HepG2 (cell line): ENCODE measurements around the gene BCKDHA. TPM values are rescaled to one million over a fixed set of nuclear protein-coding genes. Genes with fewer than 3 reads are reported as not detected.
A peak's percentile ranks its signal among the peaks of the same experiment; 100 is the strongest.

Source experiments
- BCL6 ChIP-seq: IDR thresholded peaks from 2 replicates; pipeline ENCODE4 v1.6.1; 2016; ENCODE audit warnings: missing genetic modification reagents, missing compliant biosample characterization
- CCAR2 ChIP-seq: fragments of 200-400 bp; formaldehyde crosslinking; optimal IDR thresholded peaks from 2 replicates; pipeline ENCODE3; 2018; ENCODE audit warnings: low read depth, mild to moderate bottlenecking, low read length, moderate library complexity
- MAFF ChIP-seq: IDR thresholded peaks from 2 replicates; pipeline ENCODE4 v1.6.1; 2011; ENCODE audit warnings: low read depth, low read length, improper control_type of control experiment
- MZF1 ChIP-seq: sonication (generic); formaldehyde crosslinking; IDR thresholded peaks from 2 replicates; pipeline ENCODE4 v1.8.1; 2023; ENCODE audit warnings: mild to moderate bottlenecking, missing genetic modification reagents, borderline replicate concordance
- NCOA1 ChIP-seq: sonication (generic); formaldehyde crosslinking; IDR thresholded peaks from 2 replicates; pipeline ENCODE4 v1.9.0; 2021; ENCODE audit warnings: missing genetic modification reagents
- SMARCE1 ChIP-seq: fragments of 450-650 bp; IDR thresholded peaks from 2 replicates; pipeline ENCODE4 v1.6.1; 2017; ENCODE audit warnings: borderline replicate concordance
- TARDBP ChIP-seq: sonication (generic); formaldehyde crosslinking; IDR thresholded peaks from 2 replicates; pipeline ENCODE4 v1.8.0; 2022; ENCODE audit warnings: mild to moderate bottlenecking, missing genetic modification reagents
- TFAP4 ChIP-seq: sonication (generic); IDR thresholded peaks from 2 replicates; pipeline ENCODE4 v1.6.1; 2016; ENCODE audit warnings: low read depth, borderline replicate concordance
- TGIF2 ChIP-seq: IDR thresholded peaks from 2 replicates; pipeline ENCODE4 v1.6.1; 2016; ENCODE audit warnings: control low read depth, missing compliant biosample characterization
- ZC3H4 ChIP-seq: sonication (generic); formaldehyde crosslinking; IDR thresholded peaks from 2 replicates; pipeline ENCODE4 v1.4.0; 2020; ENCODE audit warnings: missing genetic modification reagents, borderline replicate concordance
- ZFAT ChIP-seq: sonication (generic); formaldehyde crosslinking; conservative IDR thresholded peaks from 2 replicates; pipeline ENCODE4 v1.8.1; 2023; ENCODE audit warnings: missing genetic modification reagents, inconsistent platforms
- ZNF607 ChIP-seq: sonication (generic); formaldehyde crosslinking; IDR thresholded peaks from 2 replicates; pipeline ENCODE4 v1.5.1; 2020; ENCODE audit warnings: missing genetic modification reagents, mild to moderate bottlenecking, borderline replicate concordance
- ZNF616 ChIP-seq: sonication (generic); formaldehyde crosslinking; IDR thresholded peaks from 2 replicates; pipeline ENCODE4 v1.5.0; 2020; ENCODE audit warnings: low read depth, mild to moderate bottlenecking, missing genetic modification reagents
- ZNF7 ChIP-seq: IDR thresholded peaks from 2 replicates; pipeline ENCODE4 v1.6.1; 2016; ENCODE audit warnings: missing biosample characterization, missing genetic modification reagents
- polyA plus RNA-seq, 8 experiments: library from polyadenylated mRNA; depleted of rRNA in 3 of 8; stranded (reverse) in 7 of 8; unstranded in 1 of 8; fragments of >200 nt; fragmentation: Illumina TruSeq in 4 of 8; extraction: Trizol in 4 of 8; gene quantifications; 2 replicates each; pipeline versions ENCODE4 v1.2.1 to v1.2.3, GENCODE V29; 2011 to 2016; ENCODE audit warnings: low read depth in 4 of 8, missing spikeins in 1 of 8, mixed read lengths in 1 of 8; ENCODE audit not compliant: insufficient read depth in 1 of 8
- total RNA-seq, 5 experiments: library from RNA; depleted of rRNA; stranded (reverse); fragments of >200 nt; fragmentation: Illumina TruSeq; extraction: Trizol; gene quantifications; 2 replicates each; pipeline ENCODE4 v1.2.3, GENCODE V29; 2016; ENCODE audit warnings: low read depth in 1 of 5

BCKDHA gene
- total and polyA plus RNA-seq, 2 of the 13 experiments (the other 11 are each of a cell fraction or from before 2014, with no cell fraction given), result 11.8 to 31.5 TPM

GRCh38 chr19:41424335-41425173 is 26.9 kb downstream of the BCKDHA start (continued):
- no peak for TF ChIP-seq TFAP4
- 0 out of 2 replicates have a peak, but pooled peaks have one; percentile 21 for TF ChIP-seq TARDBP
- TF ChIP-seq ZNF616 (CRISPR knock-in tag), result no peak
- no peak for TF ChIP-seq ZNF7 (CRISPR knock-in tag)
- TF ChIP-seq ZC3H4, result no peak
- no peak for TF ChIP-seq SMARCE1
- no peak for TF ChIP-seq MZF1
- 0 out of 2 replicates have a peak, but pooled peaks have one; percentile 38 for TF ChIP-seq BCL6 (CRISPR knock-in tag)
- no peak for TF ChIP-seq ZNF607
- no peak for TF ChIP-seq TGIF2
- TF ChIP-seq CCAR2, result no peak
- no peak for TF ChIP-seq NCOA1 (CRISPR knock-in tag)
- TF ChIP-seq MAFF, result no peak
- no peak for TF ChIP-seq ZFAT (CRISPR knock-in tag)
